PC-9 (cell line): ENCODE measurements around the gene KBTBD13. TPM values are rescaled to one million over a fixed set of nuclear protein-coding genes. Genes with fewer than 3 reads are reported as not detected.
"Not testable (repeated sequence)": the region's sequence is repeated elsewhere in the genome, so short reads cannot be mapped to it uniquely, and the experiment has no call there.

Experiments
- BruUV-seq: library from RNA; stranded (reverse); fragments of 400-500 nt; replicated peaks from 2 replicates; lab custom pipeline; 2021; lab: Mats Ljungman, UMichigan
- CTCF ChIA-PET: fragments of 300-600 bp; sonication (Branson Sonifier 250); formaldehyde crosslinking; loops from one replicate; lab custom pipeline; 2022; ENCODE audit warnings: antibody characterized with exemption; lab: Charles Lee
- POLR2A ChIA-PET: fragments of 300-600 bp; sonication (Branson Sonifier 250); formaldehyde crosslinking; loops from one replicate; lab custom pipeline; 2022; ENCODE audit warnings: antibody characterized with exemption; ENCODE audit not compliant: unreplicated experiment; lab: Charles Lee
- DNase-seq, 2 experiments: peaks; one replicate each; pipeline versions ENCODE4 v3.0.0 to v3.0.0-alpha.2; 2015 to 2022; ENCODE audit warnings: mixed read lengths in 1 of 2
- H2AFZ ChIP-seq: fragments of 200-600 bp; sonication (generic); 2 replicates; pipeline ENCODE4 v1.8.1; 2017; ENCODE audit warnings: antibody characterized with exemption
- H3F3A ChIP-seq: fragments of 200-600 bp; sonication (generic); 2 replicates; pipeline ENCODE4 v1.8.1; 2017; ENCODE audit warnings: antibody characterized with exemption, mild to moderate bottlenecking, low read depth; ENCODE audit not compliant: insufficient read depth
- H3K27ac ChIP-seq: fragments of 200-600 bp; sonication (generic); 2 replicates; pipeline ENCODE4 v1.6.1; 2016; ENCODE audit warnings: mixed run types
- H3K27me3 ChIP-seq: fragments of 200-600 bp; sonication (generic); 2 replicates; pipeline ENCODE4 v1.6.1; 2016; ENCODE audit warnings: low read depth, mixed run types; ENCODE audit not compliant: insufficient read depth
- H3K36me3 ChIP-seq: fragments of 200-600 bp; sonication (generic); 2 replicates; pipeline ENCODE4 v1.6.1; 2016; ENCODE audit warnings: low read depth, mixed run types
- H3K4me1 ChIP-seq: fragments of 200-600 bp; sonication (generic); replicated peaks from 2 replicates; pipeline ENCODE4 v1.6.1; 2016; ENCODE audit warnings: mixed run types; ENCODE audit not compliant: insufficient read depth
- H3K4me2 ChIP-seq: fragments of 200-600 bp; sonication (generic); 2 replicates; pipeline ENCODE4 v1.6.1; 2017; ENCODE audit warnings: mixed run types
- H3K4me3 ChIP-seq: fragments of 200-600 bp; sonication (generic); 2 replicates; pipeline ENCODE4 v1.6.1; 2016; ENCODE audit warnings: mixed run types
- H3K79me2 ChIP-seq: fragments of 200-600 bp; sonication (generic); 2 replicates; pipeline ENCODE4 v1.6.1; 2017; ENCODE audit warnings: low read depth, mixed run types
- H3K9me2 ChIP-seq: fragments of 200-600 bp; sonication (generic); 2 replicates; pipeline ENCODE4 v1.8.1; 2017; ENCODE audit warnings: mild to moderate bottlenecking; ENCODE audit not compliant: insufficient read depth
- H3K9me3 ChIP-seq: fragments of 200-600 bp; sonication (generic); 2 replicates; pipeline ENCODE4 v1.8.1; 2016; ENCODE audit warnings: low read depth; ENCODE audit not compliant: insufficient read depth
- H4K20me1 ChIP-seq: fragments of 200-600 bp; sonication (generic); 2 replicates; pipeline ENCODE4 v1.8.1; 2017; ENCODE audit not compliant: insufficient read depth
- EZH2 ChIP-seq: fragments of 200-600 bp; sonication (generic); IDR thresholded peaks from 2 replicates; pipeline ENCODE4 v1.8.0; 2017; ENCODE audit warnings: antibody characterized with exemption, low read depth
- intact Hi-C: fragments of 100-400 bp; cut with micrococcal nuclease; formaldehyde crosslinking; loops from one replicate; pipeline ENCODE4 v1.10.0; 2022; ENCODE audit not compliant: unreplicated experiment
- total RNA-seq: library from RNA; stranded (reverse); gene quantifications from 2 replicates; pipeline ENCODE4 v1.2.3, GENCODE V29; 2021
- TF ChIP-seq, protein P1 (sequence below): fragments of 200-600 bp; sonication (generic); conservative IDR thresholded peaks from 2 replicates; pipeline ENCODE4 v1.6.1; 2017; ENCODE audit warnings: mixed run types, antibody characterized with exemption, mild to moderate bottlenecking, moderate library complexity

KBTBD13 gene
- total RNA-seq, 1 experiment from 2014 or later, result not detected

- H3K27me3 ChIP-seq, result no peaks in the 10 kb centered on the region
- no peak overlapping the region for H3K4me2 ChIP-seq
- no peaks in the 10 kb centered on the region for H3K36me3 ChIP-seq
- H3K79me2 ChIP-seq, result no peaks in the 10 kb centered on the region
- H2AFZ ChIP-seq, result no peak overlapping the region
- H4K20me1 ChIP-seq, result no peaks in the 10 kb centered on the region
- peaks cover 19% of the 10 kb centered on the region for H3K4me1 ChIP-seq
- CTCF ChIA-PET, result no interaction called here
- POLR2A ChIA-PET, result interaction anchor here (0.6 kb wide), 1 partner anchor 15 kb away, joined by 4 read pairs; no protein-coding TSS in a partner anchor
- intact Hi-C loops, result no loop called here
- peaks cover 13% of the 10 kb centered on the region for H3F3A ChIP-seq
- H3K9me3 ChIP-seq, result no peaks in the 10 kb centered on the region
- H3K4me3 ChIP-seq, result no peak overlapping the region
- TF ChIP-seq, protein P1, sequence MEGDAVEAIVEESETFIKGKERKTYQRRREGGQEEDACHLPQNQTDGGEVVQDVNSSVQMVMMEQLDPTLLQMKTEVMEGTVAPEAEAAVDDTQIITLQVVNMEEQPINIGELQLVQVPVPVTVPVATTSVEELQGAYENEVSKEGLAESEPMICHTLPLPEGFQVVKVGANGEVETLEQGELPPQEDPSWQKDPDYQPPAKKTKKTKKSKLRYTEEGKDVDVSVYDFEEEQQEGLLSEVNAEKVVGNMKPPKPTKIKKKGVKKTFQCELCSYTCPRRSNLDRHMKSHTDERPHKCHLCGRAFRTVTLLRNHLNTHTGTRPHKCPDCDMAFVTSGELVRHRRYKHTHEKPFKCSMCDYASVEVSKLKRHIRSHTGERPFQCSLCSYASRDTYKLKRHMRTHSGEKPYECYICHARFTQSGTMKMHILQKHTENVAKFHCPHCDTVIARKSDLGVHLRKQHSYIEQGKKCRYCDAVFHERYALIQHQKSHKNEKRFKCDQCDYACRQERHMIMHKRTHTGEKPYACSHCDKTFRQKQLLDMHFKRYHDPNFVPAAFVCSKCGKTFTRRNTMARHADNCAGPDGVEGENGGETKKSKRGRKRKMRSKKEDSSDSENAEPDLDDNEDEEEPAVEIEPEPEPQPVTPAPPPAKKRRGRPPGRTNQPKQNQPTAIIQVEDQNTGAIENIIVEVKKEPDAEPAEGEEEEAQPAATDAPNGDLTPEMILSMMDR, result no peak
- no peak for TF ChIP-seq EZH2
- no peak overlapping the region for H3K27ac ChIP-seq
- no peak for DNase-seq
- BruUV-seq, result no TSS peak
- no peaks in the 10 kb centered on the region for H3K9me2 ChIP-seq
Observed at GRCh38 chr15:65040461-65040860, 36.1 kb upstream of the KBTBD13 start.

DNA sequence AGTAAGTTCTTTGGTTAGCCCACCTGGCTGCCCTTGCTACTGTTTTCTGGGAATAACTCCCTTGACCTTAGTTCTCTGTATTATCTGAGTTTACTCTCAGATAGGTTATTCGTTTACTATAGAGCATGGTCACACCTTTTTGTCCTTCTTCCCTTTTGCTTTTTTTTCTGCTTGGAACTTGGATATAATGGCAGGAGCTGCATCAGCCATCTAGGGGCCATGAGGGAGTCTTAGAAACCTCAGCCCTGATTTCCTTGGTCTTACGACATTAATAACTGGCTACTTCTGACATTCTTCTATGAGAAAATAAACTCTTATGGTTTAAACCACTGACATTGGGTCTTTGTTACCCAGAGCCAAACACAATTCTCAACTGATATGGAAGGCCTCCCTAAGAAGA lies 34.8 kb upstream of the KBTBD13 start:
- BruUV-seq, result no TSS peak
- intact Hi-C loops, result no loop called here
- Histone ChIP-seq H3F3A (peaks cover 16% of the 10 kb centered on the region), H3K4me1 (peaks cover 23% of the 10 kb centered on the region), H3K79me2 (no peaks in the 10 kb centered on the region), H2AFZ (no peak overlapping the region), H3K4me2 (no peak overlapping the region), H3K9me2 (no peaks in the 10 kb centered on the region), H3K4me3 (no peak overlapping the region), H4K20me1 (no peaks in the 10 kb centered on the region), H3K27me3 (no peaks in the 10 kb centered on the region), H3K9me3 (no peaks in the 10 kb centered on the region), H3K27ac (no peak overlapping the region), H3K36me3 (no peaks in the 10 kb centered on the region)
- TF ChIP-seq, protein P1, result no peak
- ChIA-PET POLR2A (no interaction called here), CTCF (no interaction called here)
- no peak for DNase-seq

DNA sequence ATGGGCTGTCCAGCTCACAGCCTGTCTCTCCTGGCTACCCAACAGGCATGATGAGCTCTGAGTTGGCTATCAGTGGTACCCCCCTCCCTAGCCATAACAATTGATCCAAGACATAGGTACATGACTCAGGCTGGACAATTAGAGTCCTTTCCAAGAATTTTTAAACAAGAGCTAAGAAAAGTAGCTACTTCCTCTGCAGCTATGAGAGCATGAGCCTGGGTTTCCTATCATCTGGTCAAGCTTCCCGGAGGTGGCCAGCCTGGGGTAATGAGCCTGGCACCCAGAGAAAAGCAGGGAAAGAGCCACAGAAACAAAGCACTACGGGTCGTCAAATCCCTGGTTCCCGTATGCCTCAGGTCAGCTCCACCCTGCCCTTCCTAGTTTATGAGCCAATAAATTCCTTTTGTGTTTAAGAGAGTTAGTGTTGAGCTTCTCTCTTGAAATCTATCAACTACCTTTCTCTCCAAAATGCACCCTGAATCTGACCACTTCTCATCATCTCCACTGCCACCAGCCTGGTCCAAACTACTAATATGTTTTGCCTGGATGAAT lies 33.7 kb upstream of the KBTBD13 start:
- no peak overlapping the region for H2AFZ ChIP-seq
- no peaks in the 10 kb centered on the region for H3K36me3 ChIP-seq
- H3K27me3 ChIP-seq, result no peaks in the 10 kb centered on the region
- no TSS peak for BruUV-seq
- H3K4me2 ChIP-seq, result no peak overlapping the region
- ChIA-PET CTCF (interaction anchor here (1.7 kb wide), 1 partner anchor 9 kb away, joined by 5 read pairs; no protein-coding TSS in a partner anchor), POLR2A (interaction anchor here (0.7 kb wide), 1 partner anchor 40 kb away, joined by 5 read pairs; no protein-coding TSS in a partner anchor)
- intact Hi-C loops, result no loop called here
- H4K20me1 ChIP-seq, result no peaks in the 10 kb centered on the region
- TF ChIP-seq EZH2, result no peak
- TF ChIP-seq, protein P1, result no peak
- H3K4me3 ChIP-seq, result no peak overlapping the region
- no peak overlapping the region for H3K27ac ChIP-seq
- H3K79me2 ChIP-seq, result no peaks in the 10 kb centered on the region
- H3F3A ChIP-seq, result peaks cover 16% of the 10 kb centered on the region
- no peak for DNase-seq
- no peaks in the 10 kb centered on the region for H3K9me2 ChIP-seq
- H3K4me1 ChIP-seq, result peaks cover 23% of the 10 kb centered on the region
- no peaks in the 10 kb centered on the region for H3K9me3 ChIP-seq

DNA sequence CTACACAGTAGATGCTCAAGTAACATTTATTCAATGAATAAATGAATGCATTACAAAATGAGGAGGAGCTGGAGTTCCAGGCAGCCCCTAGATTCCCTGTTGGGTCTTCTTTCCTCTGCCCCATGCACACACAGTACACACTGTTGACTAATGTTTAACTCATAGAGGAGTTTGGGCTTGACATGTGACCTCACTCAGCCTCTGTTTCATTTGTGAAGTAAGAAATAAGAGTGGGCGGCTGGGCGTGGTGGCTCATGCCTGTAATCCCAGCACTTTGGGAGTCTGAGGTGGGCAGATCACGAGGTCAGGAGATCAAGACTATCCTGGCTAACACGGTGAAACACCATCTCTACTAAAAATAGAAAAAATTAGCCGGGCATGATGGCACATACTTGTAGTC lies 32.3 kb upstream of the KBTBD13 start:
- POLR2A ChIA-PET, result not testable (repeated sequence)

More for the DNA sequence above, 32.3 kb upstream of the KBTBD13 start:
- peaks cover 23% of the 10 kb centered on the region for H3K4me1 ChIP-seq
- H3K36me3 ChIP-seq, CTCF ChIA-PET, BruUV-seq, H4K20me1 ChIP-seq, H3K9me3 ChIP-seq, H3K9me2 ChIP-seq, H2AFZ ChIP-seq, H3K4me3 ChIP-seq, intact Hi-C loops, DNase-seq, H3K27ac ChIP-seq, H3K27me3 ChIP-seq, H3K79me2 ChIP-seq: not testable (repeated sequence)
- H3K4me2 ChIP-seq, result peak overlapping the region; percentile 51; the same call in 1 of the 2 replicates
- peaks cover 16% of the 10 kb centered on the region for H3F3A ChIP-seq
